ENCODE data around the gene FOXO3.

- TF ChIP-seq CTCF (IDR thresholded peaks at IDR 0.05) (no peak), POLR2AphosphoS5 (IDR thresholded peaks at IDR 0.05; ENCODE audit: low read depth, low read length) (no peak)
Measured at GRCh38 chr6:108543175-108543940, 17.4 kb upstream of the FOXO3 start.
